Measurements from ENCODE around the gene FBXO10. TPM values are rescaled to one million over a fixed set of nuclear protein-coding genes. Genes with fewer than 3 reads are reported as not detected.

FBXO10 gene
- total RNA-seq, 2 donors from 2014 or later = 19.5 to 26.6 TPM

- no peak overlapping the region for H3K27ac ChIP-seq (ENCODE audit: low read depth, low read length)
- 90 to 100% methylated on average over 1 of the region's 1 CpG for WGBS, 2 experiments (ENCODE audit: insufficient coverage in 1 of 2, insufficient read length in 1 of 2)
- peaks cover 47% of the 10 kb centered on the region for H3K36me3 ChIP-seq (ENCODE audit: control insufficient read depth, insufficient read depth, low read length)
- Mint-ChIP-seq H3K9me3 (peaks cover 33% of the 10 kb centered on the region), H3K4me1 (no peaks in the 10 kb centered on the region), H3K27me3 (ENCODE audit: insufficient read depth) (no peaks in the 10 kb centered on the region), H3K36me3 (ENCODE audit: low read depth) (peaks cover 71% of the 10 kb centered on the region), H3K27ac (no peak overlapping the region), H3K4me3 (no peak overlapping the region)
- no peak overlapping the region for H3K4me3 ChIP-seq (ENCODE audit: low read length)
- no peaks in the 10 kb centered on the region for H3K4me1 ChIP-seq (ENCODE audit: control insufficient read depth, insufficient read depth, low read length)
- TF ChIP-seq CTCF (conservative IDR thresholded peaks at IDR 0.05) = no peak
- no peak overlapping the region for H3K9ac ChIP-seq (ENCODE audit: extremely low read depth, low read length, poor library complexity, severe bottlenecking)
- H3K27me3 ChIP-seq (ENCODE audit: control insufficient read depth, insufficient read depth, low read length, poor library complexity, severe bottlenecking) = no peaks in the 10 kb centered on the region
- H3K9me3 ChIP-seq (ENCODE audit: control insufficient read depth, low read length) = peaks cover 42% of the 10 kb centered on the region
- no peak for DNase-seq
These were observed 13.4 kb downstream of the FBXO10 start for GRCh38 chr9:37562826-37563225.

GRCh38 chr9:37561682-37562081, 14.5 kb downstream of the FBXO10 start:
- H3K27me3 ChIP-seq (ENCODE audit: control insufficient read depth, insufficient read depth, low read length, poor library complexity, severe bottlenecking) = no peaks in the 10 kb centered on the region
- no peak for DNase-seq
- no peaks in the 10 kb centered on the region for H3K4me1 Mint-ChIP-seq
- peaks cover 40% of the 10 kb centered on the region for H3K9me3 ChIP-seq (ENCODE audit: control insufficient read depth, low read length)
- H3K36me3 Mint-ChIP-seq (ENCODE audit: low read depth) = peaks cover 80% of the 10 kb centered on the region
- no peak overlapping the region for H3K4me3 Mint-ChIP-seq
- peaks cover 33% of the 10 kb centered on the region for H3K9me3 Mint-ChIP-seq
- no peaks in the 10 kb centered on the region for H3K27me3 Mint-ChIP-seq (ENCODE audit: insufficient read depth)
- H3K36me3 ChIP-seq (ENCODE audit: control insufficient read depth, insufficient read depth, low read length) = peaks cover 43% of the 10 kb centered on the region
- no peak overlapping the region for H3K9ac ChIP-seq (ENCODE audit: extremely low read depth, low read length, poor library complexity, severe bottlenecking)
- 90 to 95% methylated on average over 2 of the region's 2 CpGs for WGBS, 2 experiments (ENCODE audit: insufficient coverage in 1 of 2, insufficient read length in 1 of 2)
- TF ChIP-seq CTCF (conservative IDR thresholded peaks at IDR 0.05) = no peak
- no peak overlapping the region for H3K4me3 ChIP-seq (ENCODE audit: low read length)
- H3K27ac Mint-ChIP-seq = no peak overlapping the region
- no peaks in the 10 kb centered on the region for H3K4me1 ChIP-seq (ENCODE audit: control insufficient read depth, insufficient read depth, low read length)
- H3K27ac ChIP-seq (ENCODE audit: low read depth, low read length) = no peak overlapping the region

GRCh38 chr9:37559855-37560592, 16.2 kb downstream of the FBXO10 start:
- Mint-ChIP-seq H3K36me3 (ENCODE audit: low read depth) (peaks cover 78% of the 10 kb centered on the region), H3K4me1 (no peaks in the 10 kb centered on the region), H3K4me3 (no peak overlapping the region), H3K27ac (no peak overlapping the region), H3K27me3 (ENCODE audit: insufficient read depth) (no peaks in the 10 kb centered on the region), H3K9me3 (peaks cover 22% of the 10 kb centered on the region)
- no peak for DNase-seq
- Histone ChIP-seq H3K27ac (ENCODE audit: low read depth, low read length) (no peak overlapping the region), H3K9me3 (ENCODE audit: control insufficient read depth, low read length) (peaks cover 24% of the 10 kb centered on the region), H3K9ac (ENCODE audit: extremely low read depth, low read length, poor library complexity, severe bottlenecking) (no peak overlapping the region), H3K4me3 (ENCODE audit: low read length) (no peak overlapping the region), H3K36me3 (ENCODE audit: control insufficient read depth, insufficient read depth, low read length) (peaks cover 28% of the 10 kb centered on the region), H3K27me3 (ENCODE audit: control insufficient read depth, insufficient read depth, low read length, poor library complexity, severe bottlenecking) (no peaks in the 10 kb centered on the region), H3K4me1 (ENCODE audit: control insufficient read depth, insufficient read depth, low read length) (no peaks in the 10 kb centered on the region)
- no peak for TF ChIP-seq CTCF (conservative IDR thresholded peaks at IDR 0.05)
- WGBS, 2 experiments (ENCODE audit: insufficient coverage in 1 of 2, insufficient read length in 1 of 2) = 91 to 94% methylated on average over 5 of the region's 5 CpGs

All from endodermal cell (in vitro differentiated cells).